GM12873 (cell line): ENCODE results near the gene SPATA33.

Source experiments
- TF ChIP-seq, protein P1 (sequence below): IDR thresholded peaks from 2 replicates; pipeline ENCODE4 v1.5.1; 2012; ENCODE audit warnings: low read depth, mild to moderate bottlenecking, moderate library complexity, low read length, control low read depth; ENCODE audit not compliant: insufficient read depth; ENCODE audit errors: missing control alignments

Gene SPATA33

DNA sequence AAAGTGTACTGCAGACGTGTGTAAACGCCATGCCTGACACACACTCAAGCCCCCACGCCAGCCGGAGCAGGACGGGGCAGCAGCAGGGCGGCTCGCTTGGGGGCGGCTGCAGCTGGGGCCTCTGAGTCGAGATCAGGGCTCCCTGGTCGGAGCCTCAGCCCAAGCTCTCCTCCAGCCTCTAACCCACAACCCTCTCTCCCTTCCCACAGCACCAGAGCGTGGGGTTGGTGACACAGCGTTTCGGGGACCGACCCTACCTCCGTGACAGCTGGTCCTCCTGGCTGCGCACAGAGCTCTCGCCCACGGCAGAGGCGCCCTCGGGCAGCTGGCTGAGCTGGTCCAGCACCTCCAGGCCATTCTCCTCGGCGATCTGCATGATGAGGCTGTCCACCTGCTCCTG is 11.4 kb upstream of the SPATA33 start:
- TF ChIP-seq, protein P1, sequence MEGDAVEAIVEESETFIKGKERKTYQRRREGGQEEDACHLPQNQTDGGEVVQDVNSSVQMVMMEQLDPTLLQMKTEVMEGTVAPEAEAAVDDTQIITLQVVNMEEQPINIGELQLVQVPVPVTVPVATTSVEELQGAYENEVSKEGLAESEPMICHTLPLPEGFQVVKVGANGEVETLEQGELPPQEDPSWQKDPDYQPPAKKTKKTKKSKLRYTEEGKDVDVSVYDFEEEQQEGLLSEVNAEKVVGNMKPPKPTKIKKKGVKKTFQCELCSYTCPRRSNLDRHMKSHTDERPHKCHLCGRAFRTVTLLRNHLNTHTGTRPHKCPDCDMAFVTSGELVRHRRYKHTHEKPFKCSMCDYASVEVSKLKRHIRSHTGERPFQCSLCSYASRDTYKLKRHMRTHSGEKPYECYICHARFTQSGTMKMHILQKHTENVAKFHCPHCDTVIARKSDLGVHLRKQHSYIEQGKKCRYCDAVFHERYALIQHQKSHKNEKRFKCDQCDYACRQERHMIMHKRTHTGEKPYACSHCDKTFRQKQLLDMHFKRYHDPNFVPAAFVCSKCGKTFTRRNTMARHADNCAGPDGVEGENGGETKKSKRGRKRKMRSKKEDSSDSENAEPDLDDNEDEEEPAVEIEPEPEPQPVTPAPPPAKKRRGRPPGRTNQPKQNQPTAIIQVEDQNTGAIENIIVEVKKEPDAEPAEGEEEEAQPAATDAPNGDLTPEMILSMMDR, result no peak

DNA sequence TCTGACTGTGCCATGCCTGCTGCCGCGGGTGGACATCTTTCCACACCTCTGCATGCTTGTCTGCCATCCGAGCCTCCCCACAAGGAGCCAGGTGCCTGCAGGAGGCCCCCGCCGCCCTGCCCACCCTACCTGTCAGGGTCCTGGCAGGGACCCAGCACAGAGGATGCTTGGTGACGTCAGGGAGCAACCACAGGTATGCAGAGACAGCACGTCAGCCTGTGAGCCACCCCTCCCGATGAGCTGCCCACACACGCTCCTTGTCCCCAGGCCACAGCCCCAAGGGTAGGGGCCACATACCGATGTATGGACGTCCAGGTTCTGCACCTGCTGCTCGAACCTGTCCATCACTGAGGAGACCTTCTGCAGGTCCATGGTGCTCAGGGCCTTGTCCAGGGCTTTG is 10.7 kb upstream of the SPATA33 start:
- TF ChIP-seq, protein P1, result no peak

DNA sequence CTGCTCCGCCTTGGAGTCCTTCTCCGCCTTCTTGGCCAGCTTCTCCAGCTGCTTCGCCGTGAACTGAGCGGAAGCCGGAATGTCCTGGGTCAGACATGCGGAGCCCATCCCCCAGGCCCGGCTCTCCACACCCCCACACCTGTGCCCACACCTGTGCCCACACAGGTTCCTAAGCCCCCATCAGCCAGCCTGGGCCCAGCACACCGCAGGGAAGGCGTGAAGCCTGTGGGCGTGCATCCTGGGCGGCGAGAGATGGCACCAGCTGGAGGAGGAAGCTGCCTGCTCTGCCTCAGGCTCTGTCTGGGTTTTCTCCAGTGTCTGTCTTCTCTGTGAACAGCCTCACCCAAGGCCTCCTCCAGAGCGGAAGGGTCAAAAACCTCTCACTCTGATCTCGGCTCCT is 6.1 kb upstream of the SPATA33 start:
- TF ChIP-seq, protein P1, result no peak

DNA sequence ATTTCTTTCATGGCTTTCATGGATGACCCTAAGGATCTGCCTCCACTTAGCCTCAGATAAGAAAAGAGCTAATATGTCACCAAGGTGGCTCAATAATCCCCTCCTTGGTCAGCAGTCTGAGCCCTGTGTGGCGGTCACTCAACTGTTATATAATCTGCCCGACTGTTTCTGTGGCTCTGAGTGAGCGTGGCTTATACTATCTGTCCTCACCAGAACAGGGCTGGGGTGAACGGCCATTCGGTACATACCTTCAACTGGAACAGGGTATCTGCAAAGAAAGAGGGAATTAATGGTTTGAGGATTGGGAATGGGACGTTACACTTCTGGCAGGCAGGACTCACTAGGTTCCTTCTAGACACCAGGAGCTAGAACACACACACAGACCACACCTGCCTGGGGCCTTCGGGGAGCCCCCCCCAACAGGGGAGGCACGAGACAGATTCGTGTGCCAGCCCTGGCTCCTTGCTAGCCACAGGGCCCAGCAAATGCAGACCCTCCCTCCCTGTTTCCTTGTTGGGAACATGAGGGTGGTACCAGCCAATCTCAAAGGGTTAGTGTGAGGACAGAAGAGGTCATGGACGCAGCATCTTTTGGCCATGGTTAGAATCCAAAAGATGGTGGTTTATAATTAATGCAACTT is 3.9 kb upstream of the SPATA33 start:
- TF ChIP-seq, protein P1, result no peak

DNA sequence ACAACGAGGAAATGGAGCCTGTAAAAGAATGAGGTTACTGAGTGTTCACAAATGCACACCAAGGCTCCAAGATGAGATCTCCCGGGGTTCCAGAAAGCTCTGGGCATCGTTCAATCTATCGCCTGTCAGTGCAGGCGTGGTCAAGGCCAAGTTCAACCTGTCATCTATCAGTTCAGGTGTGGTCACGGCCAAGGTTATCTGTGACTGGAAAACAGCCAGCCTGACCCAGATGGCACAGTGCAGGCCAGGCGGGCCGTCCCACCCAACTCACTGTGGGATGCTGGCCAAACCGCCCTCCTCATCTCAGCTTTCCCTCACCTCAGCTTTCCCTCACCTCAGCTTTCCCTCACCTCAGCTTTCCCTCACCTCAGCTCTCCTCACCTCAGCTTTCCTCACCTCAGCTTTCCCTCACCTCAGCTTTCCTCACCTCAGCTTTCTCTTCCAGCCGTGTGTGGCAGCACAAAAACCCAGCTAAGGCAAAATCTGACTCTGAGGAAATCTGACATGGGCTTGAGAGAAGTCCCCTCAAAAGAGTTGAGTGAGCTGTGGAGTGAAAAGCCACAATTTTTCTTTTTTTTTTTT is 2.5 kb upstream of the SPATA33 start:
- TF ChIP-seq, protein P1, result no peak

DNA sequence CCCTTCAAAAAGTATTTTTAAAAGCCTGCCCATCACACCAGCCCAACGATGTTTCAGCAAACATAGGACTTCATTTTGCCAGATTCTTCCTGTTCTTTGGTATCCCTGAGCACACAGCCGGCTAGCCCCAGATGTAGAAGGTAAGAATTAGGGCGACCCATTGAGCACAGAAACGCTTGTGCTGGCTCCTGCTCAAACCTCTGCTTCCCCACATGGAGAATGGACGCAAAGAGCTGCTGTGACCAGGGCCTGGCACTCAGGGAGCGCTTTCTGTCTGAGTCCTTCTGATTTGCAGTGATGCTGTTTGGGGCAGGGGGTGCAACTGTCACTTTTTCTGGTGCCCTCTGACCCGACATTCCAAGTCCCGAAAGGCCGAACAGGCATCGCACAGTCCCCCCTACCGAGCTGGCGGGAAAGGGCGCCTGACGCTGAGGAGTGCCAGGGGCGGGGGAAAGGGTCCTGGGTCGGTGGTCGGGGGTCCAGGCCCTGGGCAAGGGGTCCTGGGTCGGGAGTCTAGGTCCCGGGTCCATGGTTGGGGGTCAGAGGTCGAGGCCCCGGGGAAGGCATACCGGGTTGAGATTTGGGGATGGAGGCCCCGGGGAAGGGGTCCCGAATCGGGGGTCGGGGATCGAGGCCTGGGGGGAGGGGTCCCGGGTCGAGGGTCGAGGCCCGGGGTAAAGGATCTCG is 1.1 kb upstream of the SPATA33 start:
- TF ChIP-seq, protein P1, result no peak

DNA sequence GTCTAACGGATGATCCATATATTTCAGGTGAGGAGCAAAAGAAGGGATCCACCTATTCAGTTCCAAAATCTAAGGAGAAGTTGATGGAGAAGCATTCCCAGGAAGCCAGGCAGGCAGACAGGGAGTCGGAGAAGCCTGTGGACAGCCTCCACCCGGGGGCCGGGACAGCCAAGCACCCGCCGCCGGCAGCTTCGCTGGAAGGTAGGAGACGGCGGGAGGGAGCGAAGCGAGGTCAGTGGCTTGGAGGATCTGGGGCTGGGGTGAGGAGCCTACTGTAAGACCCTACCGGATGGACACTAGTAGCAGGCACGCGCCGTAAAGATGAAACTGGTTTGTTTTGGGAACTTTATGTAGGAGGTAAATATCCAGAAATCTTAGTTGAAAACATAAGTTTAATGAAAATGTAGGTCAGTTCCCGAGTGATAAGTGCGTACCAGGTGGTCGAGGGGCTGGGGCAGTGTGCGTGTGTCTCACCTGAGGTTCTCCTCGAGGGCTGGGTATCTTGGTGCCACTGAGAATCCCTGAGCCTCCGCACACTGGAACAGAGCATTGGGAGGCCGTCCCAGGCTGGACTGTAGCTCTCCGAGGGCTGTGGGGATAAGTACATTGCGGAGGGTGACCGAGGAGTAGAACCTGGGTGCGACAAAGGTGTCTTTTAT is 714 bp downstream of the SPATA33 start:
- TF ChIP-seq, protein P1, result no peak
